Measurements from ENCODE around the gene KRTAP12-2. TPM values are rescaled to one million over a fixed set of nuclear protein-coding genes. Genes with fewer than 3 reads are reported as not detected.
"Not testable (repeated sequence)": the region's sequence is repeated elsewhere in the genome, so short reads cannot be mapped to it uniquely, and the experiment has no call there.

KRTAP12-2 gene
- total RNA-seq, 4 donors from 2014 or later: not detected

DNA sequence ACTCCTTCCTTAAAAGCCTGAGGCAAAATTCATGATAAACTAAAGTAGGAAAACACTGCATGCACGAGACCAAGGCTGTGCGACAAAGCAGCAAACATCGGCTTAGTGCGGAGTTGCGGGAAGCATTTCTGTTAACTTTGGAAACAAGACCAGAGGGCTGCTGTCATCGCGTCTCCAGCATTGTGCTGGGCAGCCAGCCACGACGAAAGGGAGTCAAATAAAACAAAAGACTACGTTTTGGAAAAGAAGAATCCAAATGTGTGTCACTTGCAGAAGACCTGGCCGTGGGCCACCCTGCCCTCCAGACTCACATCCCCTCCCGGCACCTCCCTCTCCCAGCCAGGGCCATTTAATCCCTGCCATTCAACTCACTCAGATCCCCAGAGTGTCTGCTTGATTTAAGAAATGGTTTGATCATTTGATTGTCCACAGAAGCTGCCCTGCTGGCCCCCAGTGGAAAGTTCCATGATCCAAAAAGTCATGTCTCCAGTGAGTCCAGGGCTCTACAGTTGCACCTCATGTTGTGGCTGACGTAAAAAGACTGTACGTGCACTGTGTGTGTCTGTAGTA is 22.9 kb downstream of the KRTAP12-2 start:
- peaks cover 0 to 30% (median 8%) of the 10 kb centered on the region in 3 donors for H3K9me3 ChIP-seq
- H3K4me1 ChIP-seq: no peaks in the 10 kb centered on the region
- peaks cover 0 to 46% (median 0%) of the 10 kb centered on the region in 4 donors for H3K27me3 ChIP-seq
- intact Hi-C loops (cut with DNase I): no loop called here
- H3K27ac ChIP-seq: no peak overlapping the region
- no peak for DNase-seq
- H3K4me3 ChIP-seq: no peak overlapping the region
- no peak for TF ChIP-seq POLR2A (IDR thresholded peaks at IDR 0.05)
- TF ChIP-seq, protein P1, sequence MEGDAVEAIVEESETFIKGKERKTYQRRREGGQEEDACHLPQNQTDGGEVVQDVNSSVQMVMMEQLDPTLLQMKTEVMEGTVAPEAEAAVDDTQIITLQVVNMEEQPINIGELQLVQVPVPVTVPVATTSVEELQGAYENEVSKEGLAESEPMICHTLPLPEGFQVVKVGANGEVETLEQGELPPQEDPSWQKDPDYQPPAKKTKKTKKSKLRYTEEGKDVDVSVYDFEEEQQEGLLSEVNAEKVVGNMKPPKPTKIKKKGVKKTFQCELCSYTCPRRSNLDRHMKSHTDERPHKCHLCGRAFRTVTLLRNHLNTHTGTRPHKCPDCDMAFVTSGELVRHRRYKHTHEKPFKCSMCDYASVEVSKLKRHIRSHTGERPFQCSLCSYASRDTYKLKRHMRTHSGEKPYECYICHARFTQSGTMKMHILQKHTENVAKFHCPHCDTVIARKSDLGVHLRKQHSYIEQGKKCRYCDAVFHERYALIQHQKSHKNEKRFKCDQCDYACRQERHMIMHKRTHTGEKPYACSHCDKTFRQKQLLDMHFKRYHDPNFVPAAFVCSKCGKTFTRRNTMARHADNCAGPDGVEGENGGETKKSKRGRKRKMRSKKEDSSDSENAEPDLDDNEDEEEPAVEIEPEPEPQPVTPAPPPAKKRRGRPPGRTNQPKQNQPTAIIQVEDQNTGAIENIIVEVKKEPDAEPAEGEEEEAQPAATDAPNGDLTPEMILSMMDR (IDR thresholded peaks at IDR 0.05): no peak
- 39 to 71% methylated on average over 14 of the region's 14 CpGs for WGBS, 2 donors
- no peaks in the 10 kb centered on the region for H3K36me3 ChIP-seq

DNA sequence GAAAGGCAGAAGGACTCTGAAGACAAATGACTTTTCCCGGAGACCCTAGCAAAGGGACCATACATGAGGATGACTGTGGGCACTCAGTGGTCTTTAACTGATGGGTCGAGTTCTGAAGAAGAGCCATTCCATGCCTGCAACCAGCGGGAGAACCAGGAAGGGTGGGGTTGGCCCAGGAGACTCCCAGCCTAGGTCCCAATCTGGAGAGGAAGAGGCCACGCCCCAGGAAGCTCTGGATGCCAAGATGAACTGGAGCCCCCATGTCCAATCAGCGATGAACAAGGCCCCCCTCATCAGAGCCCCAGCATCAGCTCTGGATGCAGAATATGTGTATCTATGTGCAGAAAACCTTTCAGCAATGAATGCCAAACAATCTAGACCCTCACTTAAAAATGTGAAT is 26.0 kb downstream of the KRTAP12-2 start:
- TF ChIP-seq, protein P1 (IDR thresholded peaks at IDR 0.05): no peak
- TF ChIP-seq POLR2A (IDR thresholded peaks at IDR 0.05): no peak
- intact Hi-C loops (cut with DNase I): no loop called here
- H3K4me1 ChIP-seq: no peaks in the 10 kb centered on the region
- 89 to 92% methylated on average over 2 to 5 of the region's 5 CpGs for WGBS, 2 donors
- DNase-seq: no peak
- no peak overlapping the region for H3K27ac ChIP-seq
- H3K9me3 ChIP-seq: peaks cover 0 to 30% (median 8%) of the 10 kb centered on the region in 3 donors
- H3K4me3 ChIP-seq: no peak overlapping the region
- peaks cover 0 to 45% (median 0%) of the 10 kb centered on the region in 4 donors for H3K27me3 ChIP-seq
- H3K36me3 ChIP-seq: no peaks in the 10 kb centered on the region

DNA sequence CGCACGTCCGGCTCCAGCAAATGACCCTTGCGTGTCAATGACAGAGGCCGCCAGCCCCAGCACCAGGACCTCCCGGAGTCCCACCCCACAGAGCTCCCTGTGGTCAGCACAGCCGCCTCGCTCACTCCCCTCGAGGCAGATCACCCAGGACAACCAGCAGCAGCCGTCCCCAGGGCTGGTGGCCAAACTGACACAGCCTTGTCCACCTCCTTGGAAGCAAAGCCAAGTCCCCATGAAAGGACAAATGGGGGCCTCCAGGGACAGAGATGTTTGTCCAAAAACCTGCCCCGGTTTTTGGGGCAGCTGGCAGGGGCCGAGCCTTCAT is 27.4 kb downstream of the KRTAP12-2 start:
- no CpG with 5 or more reads among the region's 12 CpGs for WGBS, 2 donors
- no peak overlapping the region for H3K4me3 ChIP-seq
- H3K27ac ChIP-seq: no peak overlapping the region
- peaks cover 0 to 19% (median 0%) of the 10 kb centered on the region in 3 donors for H3K9me3 ChIP-seq
- H3K27me3 ChIP-seq: peaks cover 0 to 56% (median 0%) of the 10 kb centered on the region in 4 donors
- DNase-seq: no peak
- H3K4me1 ChIP-seq: no peaks in the 10 kb centered on the region
- H3K36me3 ChIP-seq: no peaks in the 10 kb centered on the region
- TF ChIP-seq, protein P1 (IDR thresholded peaks at IDR 0.05): no peak
- no peak for TF ChIP-seq POLR2A (IDR thresholded peaks at IDR 0.05)
- intact Hi-C loops (cut with DNase I): no loop called here

DNA sequence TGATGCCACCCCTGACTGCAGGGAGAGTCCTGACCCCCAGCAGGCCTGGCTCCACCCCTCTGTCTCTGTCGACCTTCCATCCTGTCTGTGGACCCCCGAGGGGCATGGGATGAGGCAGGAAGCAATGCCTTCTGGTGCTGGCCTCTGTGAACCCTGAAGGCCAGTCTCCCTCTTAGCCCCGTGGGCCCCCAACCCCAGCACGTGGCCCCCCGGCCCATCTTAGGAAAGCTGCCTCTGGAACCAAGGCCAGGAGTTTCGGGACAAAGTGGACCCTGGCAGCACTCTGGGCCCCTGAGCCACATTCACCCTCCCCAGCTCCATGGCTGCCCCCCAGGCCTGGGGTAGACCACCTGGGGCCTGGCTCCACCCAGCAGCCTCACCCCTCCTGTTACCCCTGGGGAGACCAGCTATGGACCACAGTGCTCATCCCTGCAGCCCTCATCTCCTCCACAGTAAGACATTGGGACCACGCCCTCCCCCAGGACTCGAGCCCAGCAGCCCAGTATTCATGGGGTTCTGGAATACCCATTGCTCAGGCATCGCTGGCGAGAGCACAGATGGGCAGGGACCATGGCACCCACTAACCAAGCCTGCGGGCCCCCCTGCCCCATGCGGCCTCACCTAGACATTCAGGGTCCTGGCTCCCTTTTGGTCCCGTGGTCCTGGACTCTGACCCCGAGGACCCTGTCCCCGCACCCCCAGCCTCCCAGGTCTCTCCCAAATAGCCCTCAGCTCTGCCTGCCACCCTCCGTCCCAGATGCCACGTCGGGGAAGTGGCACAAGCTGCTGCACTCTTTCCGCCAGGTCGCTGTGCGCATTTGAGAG is 28.0 kb downstream of the KRTAP12-2 start:
- Histone ChIP-seq H3K27me3 (peaks cover 0 to 61% (median 0%) of the 10 kb centered on the region in 4 donors), H3K9me3 (peaks cover 0 to 13% (median 0%) of the 10 kb centered on the region in 3 donors)
- intact Hi-C loops (cut with DNase I); H3K27ac ChIP-seq; DNase-seq; H3K4me3 ChIP-seq; H3K4me1 ChIP-seq; H3K36me3 ChIP-seq: not testable (repeated sequence)
- WGBS, 2 donors: 55% methylated on average over 2 of the region's 21 CpGs; no CpG with 5 or more reads in 1 of the 2 donors

DNA sequence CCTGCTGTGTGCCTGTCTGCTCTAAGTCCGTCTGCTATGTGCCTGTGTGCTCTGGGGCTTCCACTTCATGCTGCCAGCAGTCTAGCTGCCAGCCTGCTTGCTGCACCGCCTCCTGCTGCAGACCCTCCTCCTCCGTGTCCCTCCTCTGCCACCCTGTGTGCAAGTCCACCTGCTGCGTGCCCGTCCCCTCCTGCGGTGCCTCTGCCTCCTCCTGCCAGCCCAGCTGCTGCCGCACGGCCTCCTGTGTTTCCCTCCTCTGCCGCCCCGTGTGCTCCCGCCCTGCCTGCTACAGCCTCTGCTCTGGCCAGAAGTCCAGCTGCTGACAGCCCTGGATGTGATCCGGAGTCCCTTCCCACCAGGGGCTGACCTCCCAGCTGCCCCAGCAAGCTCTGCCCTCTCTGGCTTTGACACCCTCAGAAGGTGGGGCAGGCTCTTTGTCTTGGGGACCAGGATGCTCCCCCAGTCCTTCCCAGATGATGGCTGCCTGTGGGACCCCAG is 28.8 kb downstream of the KRTAP12-2 start:
- H3K36me3 ChIP-seq; intact Hi-C loops (cut with DNase I); H3K27ac ChIP-seq; H3K4me3 ChIP-seq; H3K4me1 ChIP-seq; DNase-seq: not testable (repeated sequence)
- WGBS, 2 donors: 61 to 79% methylated on average over 7 to 11 of the region's 12 CpGs
- peaks cover 0 to 61% (median 0%) of the 10 kb centered on the region in 4 donors for H3K27me3 ChIP-seq
- peaks cover 0 to 12% (median 0%) of the 10 kb centered on the region in 3 donors for H3K9me3 ChIP-seq

Data from esophagus squamous epithelium (tissue), 5 donors.